GM15510 (cell line): ENCODE data around the gene MS4A2.

Experiments used
- POLR2A ChIP-seq: IDR thresholded peaks from 3 replicates; pipeline ENCODE4 v1.6.1; 2011; ENCODE audit warnings: borderline replicate concordance; ENCODE audit not compliant: insufficient read length; ENCODE audit errors: extremely low read depth

MS4A2 gene

DNA sequence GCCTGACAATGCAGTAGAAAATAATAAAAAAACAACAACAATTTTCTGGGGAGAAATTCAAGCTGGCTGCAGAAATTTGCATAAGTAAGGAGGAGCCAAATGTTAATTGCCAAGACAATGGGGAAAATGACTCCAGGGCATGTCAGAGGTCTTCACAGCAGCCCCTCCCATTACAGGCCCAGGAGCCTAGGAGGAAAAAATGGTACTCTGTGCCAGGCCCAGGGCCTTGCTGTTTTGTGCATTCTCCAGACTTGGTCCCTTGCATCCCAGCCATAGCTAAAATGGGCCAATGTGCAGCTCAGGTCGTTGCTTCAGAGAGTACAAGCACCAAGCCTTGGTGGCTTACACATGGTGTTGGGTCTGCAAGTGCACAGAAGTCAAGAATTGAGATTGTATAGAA is 45.5 kb downstream of the MS4A2 start:
- no peak for TF ChIP-seq POLR2A

DNA sequence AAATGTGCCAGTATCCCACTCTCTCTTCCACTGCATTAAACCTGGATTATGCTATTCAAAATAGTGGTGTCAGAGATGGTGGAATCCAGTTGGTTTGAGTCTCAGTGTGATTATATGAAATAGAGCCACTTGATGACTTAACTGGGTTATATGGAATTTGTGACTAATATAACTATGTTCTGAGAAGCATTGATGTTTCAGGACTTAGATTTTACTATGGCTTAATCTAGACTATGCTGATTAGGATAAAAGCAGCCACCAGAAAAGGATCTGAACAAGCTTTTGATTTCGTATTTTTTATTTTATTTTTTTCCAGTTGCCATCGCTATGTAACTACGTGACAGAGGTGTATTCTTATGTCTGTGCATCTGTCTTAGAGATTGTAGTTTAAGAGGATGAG is 55.3 kb downstream of the MS4A2 start:
- TF ChIP-seq POLR2A: no peak

DNA sequence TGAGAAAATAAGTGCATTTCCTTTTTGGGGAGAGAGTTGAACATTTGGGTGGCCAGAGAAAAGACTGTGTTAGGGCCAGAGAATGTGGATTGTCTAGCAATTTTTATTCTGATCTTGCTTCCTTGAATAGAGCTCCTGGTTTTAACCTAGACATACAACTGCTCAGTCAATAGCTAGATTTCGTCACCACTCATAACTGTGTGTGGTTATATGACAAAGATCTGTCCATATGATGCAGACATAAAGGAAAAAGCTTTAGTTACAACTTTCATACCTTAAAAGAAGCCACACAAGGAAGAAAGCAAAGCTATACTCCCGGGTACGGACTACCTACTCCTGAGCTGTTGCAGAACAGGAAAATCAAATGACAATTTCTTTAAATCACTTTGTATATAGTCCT is 57.2 kb downstream of the MS4A2 start:
- TF ChIP-seq POLR2A: no peak
